NK-92 (cell line): Measurements from ENCODE around the gene CDC26.
A peak's percentile ranks its signal among the peaks of the same experiment; 100 is the strongest.
"Not testable (repeated sequence)": the region's sequence is repeated elsewhere in the genome, so short reads cannot be mapped to it uniquely, and the experiment has no call there.

Experiments
- DNase-seq: peaks from one replicate; lab custom pipeline; 2025; ENCODE audit not compliant: unreplicated experiment; lab: John Stamatoyannopoulos, UW

Gene CDC26

GRCh38 chr9:113244556-113244955 lies 30.8 kb downstream of the CDC26 start:
- DNase-seq = no peak

GRCh38 chr9:113241161-113241560 lies 34.2 kb downstream of the CDC26 start:
- no peak for DNase-seq

- no peak for DNase-seq
These were observed 36.5 kb downstream of the CDC26 start for GRCh38 chr9:113238859-113239232.

DNA sequence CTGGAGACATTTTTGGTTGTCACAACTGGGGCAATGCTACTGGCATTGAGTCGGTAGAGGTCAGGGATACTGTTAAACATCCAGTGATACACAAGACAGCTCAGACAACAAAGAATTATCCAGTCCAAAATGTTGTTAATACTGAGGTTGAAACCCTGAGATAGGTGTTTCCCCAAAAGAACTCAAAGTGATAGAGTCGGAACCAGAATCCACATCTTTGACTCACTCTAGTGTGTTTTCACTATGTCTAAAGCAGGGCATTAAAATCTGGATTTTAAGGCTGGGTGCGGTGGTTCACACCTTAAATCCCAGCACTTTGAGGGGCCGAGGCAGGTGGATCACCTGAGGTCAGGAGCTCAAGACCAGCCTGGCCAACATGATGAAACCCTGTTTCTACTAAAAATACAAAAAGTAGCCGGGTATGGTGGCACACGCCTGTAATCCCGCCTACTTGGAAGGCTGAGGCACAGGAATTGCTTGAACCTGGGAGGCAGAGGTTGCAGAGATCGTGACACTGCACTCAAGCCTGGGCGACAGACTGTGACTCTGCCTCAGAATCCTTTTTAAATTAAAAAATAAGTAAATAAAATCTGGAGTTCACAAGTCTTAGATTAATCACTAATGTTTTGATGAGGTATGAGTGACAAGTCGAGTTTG lies 37.0 kb downstream of the CDC26 start:
- DNase-seq = no peak

GRCh38 chr9:113237026-113237425 lies 38.3 kb downstream of the CDC26 start:
- DNase-seq = no peak

GRCh38 chr9:113235701-113236255 lies 39.6 kb downstream of the CDC26 start:
- DNase-seq = not testable (repeated sequence)

GRCh38 chr9:113231701-113232100 lies 43.7 kb downstream of the CDC26 start:
- DNase-seq = no peak

- DNase-seq = no peak
These were observed 47.2 kb downstream of the CDC26 start for GRCh38 chr9:113228130-113228665.

DNA sequence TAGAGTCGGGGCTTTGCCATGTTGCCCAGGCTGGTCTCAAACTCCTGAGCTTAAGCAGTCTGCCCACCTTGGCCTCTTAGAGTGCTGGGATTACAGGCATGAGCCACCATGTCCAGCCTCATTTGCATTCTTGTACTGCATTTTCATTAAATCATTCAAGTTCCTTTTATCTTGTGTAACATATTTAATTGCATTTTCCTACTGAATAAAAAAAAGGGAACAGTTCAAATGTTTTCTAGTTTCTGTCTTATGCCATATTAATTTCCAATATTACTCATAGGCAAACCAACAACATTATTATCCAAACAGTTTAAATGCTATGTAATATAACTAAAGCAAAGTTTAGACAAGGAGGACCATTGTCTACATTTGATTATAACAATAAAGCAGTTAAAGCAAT lies 47.9 kb downstream of the CDC26 start:
- DNase-seq = no peak

DNA sequence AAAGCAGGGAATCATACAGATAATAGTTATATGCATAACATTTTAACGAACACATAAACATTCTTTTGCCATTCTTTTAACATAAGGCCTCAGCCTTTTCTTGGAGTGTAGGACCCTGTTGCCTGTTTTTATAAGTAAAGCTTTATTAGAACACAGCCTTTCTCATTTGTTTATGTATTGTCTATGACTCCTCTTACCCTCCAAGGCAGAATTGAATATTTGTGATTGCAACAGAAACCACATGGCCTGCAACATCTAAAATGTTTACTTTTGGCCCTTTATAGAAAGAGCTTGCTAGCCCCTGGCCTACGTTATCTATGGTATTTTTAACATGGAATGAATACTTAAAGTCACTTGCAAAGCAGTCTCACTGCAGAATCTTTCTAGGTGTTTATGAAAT lies 51.4 kb downstream of the CDC26 start:
- DNase-seq = no peak

DNA sequence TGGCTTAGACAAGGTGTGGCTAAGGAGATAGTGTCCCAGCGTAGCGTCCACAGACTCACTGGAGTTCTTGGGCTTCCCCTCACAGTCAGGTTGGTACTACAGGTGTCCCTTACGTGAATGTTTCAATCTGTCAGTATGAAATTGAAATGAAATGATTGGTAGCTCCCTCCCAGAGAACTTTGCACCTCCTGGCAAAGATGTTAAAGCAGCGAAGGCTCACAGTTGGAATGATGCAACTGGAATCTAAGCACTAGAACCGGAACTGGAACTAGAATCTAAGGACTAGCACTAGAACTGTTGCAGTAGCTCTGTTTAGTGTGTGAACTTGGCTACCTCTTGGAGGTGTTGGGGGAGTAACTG lies 52.9 kb downstream of the CDC26 start:
- DNase-seq = no peak

DNA sequence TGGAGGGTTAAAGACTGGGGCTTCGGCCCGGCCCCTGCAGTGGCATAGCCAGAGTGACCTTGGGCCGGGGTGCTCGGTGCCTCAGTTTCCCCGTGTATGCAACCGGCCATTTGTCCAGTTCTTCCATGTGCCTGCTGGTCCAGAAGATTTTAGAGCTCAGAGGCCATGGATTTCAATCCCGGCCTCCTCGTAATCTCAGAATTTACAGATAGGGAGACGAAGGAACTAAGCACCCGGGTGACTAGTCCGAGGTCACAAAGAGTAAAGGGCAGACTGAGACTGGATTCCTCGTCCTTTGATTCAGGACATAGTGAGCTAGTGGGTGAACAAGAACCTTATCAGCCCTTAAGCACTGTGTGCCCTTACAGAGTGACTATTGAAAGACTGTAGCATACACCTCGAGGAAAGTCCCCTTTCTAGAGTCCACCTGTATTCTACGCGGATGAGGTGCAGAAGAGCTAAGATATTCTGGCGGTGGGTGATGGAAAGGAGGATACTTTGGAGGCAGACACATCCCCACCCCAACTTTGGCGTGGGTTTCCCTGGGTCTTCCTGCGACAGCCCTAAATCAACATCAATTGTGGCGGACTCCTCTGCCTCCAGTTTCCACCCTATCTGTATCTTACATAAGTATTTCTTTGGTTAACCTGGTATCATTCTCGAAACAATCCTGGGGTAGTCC lies 53.4 kb downstream of the CDC26 start:
- no peak for DNase-seq

- DNase-seq = peak; percentile 73
These were observed 54.2 kb downstream of the CDC26 start, which contains the start of the genes FKBP15 and SLC31A1 for GRCh38 chr9:113221003-113221799. TSS of gene FKBP15 (minus strand) at chr9:113221277. CDS start at chr9:113221243, 34 bp downstream. TSS of gene SLC31A1 (plus strand) at chr9:113221544. CDS start at chr9:113256149, 34,605 bp downstream.

- no peak for DNase-seq
These were observed 54.8 kb downstream of the CDC26 start for GRCh38 chr9:113220467-113221002.

DNA sequence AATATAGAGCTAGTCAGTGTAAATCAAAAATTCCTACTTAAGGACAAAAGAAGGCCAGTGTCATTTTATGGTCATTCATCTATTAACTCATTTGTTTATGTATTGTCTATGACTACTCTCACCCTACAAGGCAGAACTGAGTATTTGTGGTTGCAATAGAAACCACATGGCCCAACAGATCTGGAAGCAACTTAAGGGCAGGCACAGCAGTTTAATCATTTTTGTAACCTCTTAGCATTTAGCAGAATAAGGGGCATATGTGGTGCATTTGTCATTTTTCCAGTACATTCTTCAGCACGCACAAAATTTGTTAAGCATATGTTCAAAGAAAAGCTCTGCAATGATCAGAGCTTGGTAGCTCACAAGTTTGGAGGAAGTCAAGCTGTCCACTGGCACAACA lies 55.4 kb downstream of the CDC26 start:
- DNase-seq = no peak

GRCh38 chr9:113219186-113219936 lies 56.0 kb downstream of the CDC26 start:
- no peak for DNase-seq
